Measurements from ENCODE around the gene TENM4.
A peak's percentile ranks its signal among the peaks of the same experiment; 100 is the strongest.
"Not testable (repeated sequence)": the region's sequence is repeated elsewhere in the genome, so short reads cannot be mapped to it uniquely, and the experiment has no call there.

Gene TENM4

DNA sequence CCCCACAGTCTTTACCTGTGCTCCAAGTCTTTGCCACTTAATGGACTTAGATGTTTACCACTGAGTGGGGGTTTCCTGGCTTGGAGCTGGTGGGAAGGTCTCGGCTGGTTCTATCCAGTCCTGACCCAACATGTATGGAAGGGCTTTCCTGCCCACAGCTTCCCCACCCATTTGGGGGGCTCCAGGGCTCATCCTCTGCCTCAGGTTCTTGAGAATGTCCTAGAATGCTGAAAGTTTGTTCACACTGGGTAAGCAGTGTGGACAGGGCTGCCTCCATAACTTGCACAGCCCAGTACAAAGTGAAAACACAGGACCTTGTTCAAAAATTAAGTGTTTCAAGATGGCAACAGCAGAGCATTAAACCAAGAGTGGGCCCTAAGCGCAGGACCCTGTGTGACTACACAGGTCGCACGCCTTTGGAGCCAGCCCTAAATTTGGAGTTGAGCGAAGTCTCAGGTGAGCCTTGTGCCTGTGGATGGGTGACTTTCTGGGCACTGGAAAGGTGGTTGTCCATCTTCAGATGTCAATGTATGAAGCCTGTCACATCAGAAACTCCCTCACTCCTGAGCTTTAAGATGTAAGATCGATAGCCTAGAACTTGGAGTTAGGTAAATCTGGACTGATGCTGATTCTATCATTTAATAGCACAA is 793.4 kb downstream of the TENM4 start:
- Mint-ChIP-seq H3K9me3 (no peaks in the 10 kb centered on the region), H3K27ac (ENCODE audit: low read depth) (no peak overlapping the region)

DNA sequence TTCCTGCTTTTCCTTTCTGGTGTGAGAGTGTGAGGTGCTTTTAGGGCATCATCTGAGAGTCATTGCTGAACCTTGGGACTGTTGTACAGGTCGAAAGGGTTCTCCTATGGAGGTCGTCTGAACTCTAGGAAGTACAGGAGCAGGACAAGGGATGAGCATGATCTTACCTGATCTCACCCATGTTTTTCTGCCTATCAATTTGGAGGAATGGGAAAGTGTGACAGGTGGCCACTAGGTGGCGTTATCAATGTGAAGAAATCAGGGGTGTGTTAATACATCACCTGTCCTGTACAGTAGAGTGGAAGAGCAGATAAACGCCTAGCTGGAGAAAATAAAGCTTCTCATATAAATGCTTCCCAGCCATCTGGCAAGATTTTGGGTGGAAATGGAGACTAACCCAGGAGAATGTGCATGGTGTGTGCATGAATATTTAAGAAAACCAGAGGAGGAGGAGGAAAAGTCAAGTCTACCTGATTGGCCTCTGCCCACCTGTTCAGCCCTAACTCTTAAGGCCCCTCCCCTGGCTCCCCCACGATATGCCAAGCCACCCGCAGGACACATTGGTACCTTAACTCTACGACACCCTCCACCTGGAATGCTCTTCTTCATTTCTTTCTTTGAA is 794.2 kb downstream of the TENM4 start:
- peak; percentile 14 to 24 for DNase-seq (ENCODE audit: low spot score in 2 of 2)
- no peak overlapping the region for H3K27ac Mint-ChIP-seq (ENCODE audit: low read depth)
- H3K4me1 Mint-ChIP-seq, result peaks cover 9% of the 10 kb centered on the region
- no peak overlapping the region for H3K4me3 Mint-ChIP-seq
- no peaks in the 10 kb centered on the region for H3K36me3 Mint-ChIP-seq (ENCODE audit: insufficient read depth)
- ATAC-seq (replicated peaks; ENCODE audit: extremely low read depth, poor library complexity, severe bottlenecking), result no peak
- H3K9me3 Mint-ChIP-seq, result no peaks in the 10 kb centered on the region
- peaks cover 45% of the 10 kb centered on the region for H3K27me3 Mint-ChIP-seq

More for the DNA sequence above, 793.4 kb downstream of the TENM4 start:
- peak in 1 of 2 donors; percentile 4 for DNase-seq (ENCODE audit: low spot score in 2 of 2)
- H3K4me1 Mint-ChIP-seq, result peaks cover 9% of the 10 kb centered on the region
- H3K4me3 Mint-ChIP-seq, result no peak overlapping the region
- H3K36me3 Mint-ChIP-seq (ENCODE audit: insufficient read depth), result no peaks in the 10 kb centered on the region
- no peak for ATAC-seq (replicated peaks; ENCODE audit: extremely low read depth, poor library complexity, severe bottlenecking)
- peaks cover 53% of the 10 kb centered on the region for H3K27me3 Mint-ChIP-seq

DNA sequence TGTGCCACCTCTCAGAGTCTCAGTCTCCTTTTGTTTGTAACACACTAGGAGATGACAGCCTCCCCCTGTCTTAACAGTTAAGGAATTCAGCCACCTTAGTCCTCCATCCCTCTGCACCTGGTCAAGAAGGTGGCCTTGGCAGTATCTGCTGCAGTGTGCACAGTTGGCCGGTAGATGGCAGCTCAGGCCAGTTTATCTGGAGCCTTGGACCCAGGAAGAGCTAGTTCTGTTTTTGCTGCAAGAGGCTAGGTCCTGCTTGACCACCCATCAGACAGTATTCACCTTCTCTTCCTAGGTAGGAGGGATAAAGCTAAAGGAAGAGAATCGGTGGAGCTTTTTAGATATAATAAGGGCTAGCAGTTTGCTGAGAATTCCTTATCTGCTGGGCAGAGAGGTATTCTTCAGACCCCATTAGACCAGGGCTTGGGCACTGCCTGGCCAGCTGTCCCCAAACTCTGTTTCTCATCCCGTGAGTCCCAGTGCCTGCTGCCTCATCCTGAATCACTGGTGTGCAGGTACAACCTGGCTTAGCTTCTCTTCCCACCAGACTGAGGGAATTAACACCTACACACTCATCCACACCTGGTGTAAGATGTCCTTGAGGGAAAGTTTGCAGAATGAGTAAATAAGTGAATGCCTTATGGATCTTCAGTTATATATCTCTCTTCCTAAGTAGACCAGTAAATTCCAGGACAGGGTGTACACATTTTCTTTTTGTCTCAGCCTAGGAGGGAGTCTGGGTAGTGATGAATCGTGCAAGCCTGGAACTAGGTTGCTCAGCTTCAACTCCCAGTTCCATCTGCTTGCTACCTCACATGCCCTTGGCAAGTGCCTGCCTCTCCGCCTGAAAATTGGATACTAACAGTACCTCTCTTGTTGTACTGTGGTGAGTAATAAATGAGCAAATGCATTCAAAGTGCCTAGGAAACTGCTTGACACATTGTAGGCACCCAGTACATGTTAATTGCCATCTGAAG is 795.3 kb downstream of the TENM4 start:
- H3K4me3 Mint-ChIP-seq, result peak overlapping the region; percentile 12
- ATAC-seq (replicated peaks; ENCODE audit: extremely low read depth, poor library complexity, severe bottlenecking) (no peak), DNase-seq (ENCODE audit: low spot score in 2 of 2) (peak in 1 of 2 donors; percentile 40)
- no peak overlapping the region for H3K27ac Mint-ChIP-seq (ENCODE audit: low read depth)
- peaks cover 9% of the 10 kb centered on the region for H3K4me1 Mint-ChIP-seq
- peaks cover 34% of the 10 kb centered on the region for H3K27me3 Mint-ChIP-seq
- no peaks in the 10 kb centered on the region for H3K9me3 Mint-ChIP-seq
- no peaks in the 10 kb centered on the region for H3K36me3 Mint-ChIP-seq (ENCODE audit: insufficient read depth)

DNA sequence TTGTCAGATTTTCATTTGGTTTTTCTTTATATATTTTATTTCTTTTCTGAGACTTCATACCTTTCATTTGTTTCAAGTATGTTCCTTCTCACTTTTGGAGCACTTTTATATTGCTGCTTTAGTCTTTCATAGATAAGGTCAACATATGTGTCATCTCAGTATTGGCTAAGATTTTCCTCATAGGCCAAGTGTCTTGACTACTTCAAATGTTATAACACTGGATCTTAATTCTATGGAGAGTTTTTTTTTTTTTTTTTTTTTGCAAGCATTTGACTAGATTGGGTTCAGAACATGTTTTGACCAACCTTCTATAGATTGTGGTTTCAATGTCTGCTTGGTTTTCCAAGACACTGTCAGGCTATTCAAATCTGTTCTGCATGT is 797.2 kb downstream of the TENM4 start:
- H3K27ac Mint-ChIP-seq (ENCODE audit: low read depth), result no peak overlapping the region
- ATAC-seq (replicated peaks; ENCODE audit: extremely low read depth, poor library complexity, severe bottlenecking), result no peak
- H3K4me1 Mint-ChIP-seq, result peaks cover 9% of the 10 kb centered on the region

DNA sequence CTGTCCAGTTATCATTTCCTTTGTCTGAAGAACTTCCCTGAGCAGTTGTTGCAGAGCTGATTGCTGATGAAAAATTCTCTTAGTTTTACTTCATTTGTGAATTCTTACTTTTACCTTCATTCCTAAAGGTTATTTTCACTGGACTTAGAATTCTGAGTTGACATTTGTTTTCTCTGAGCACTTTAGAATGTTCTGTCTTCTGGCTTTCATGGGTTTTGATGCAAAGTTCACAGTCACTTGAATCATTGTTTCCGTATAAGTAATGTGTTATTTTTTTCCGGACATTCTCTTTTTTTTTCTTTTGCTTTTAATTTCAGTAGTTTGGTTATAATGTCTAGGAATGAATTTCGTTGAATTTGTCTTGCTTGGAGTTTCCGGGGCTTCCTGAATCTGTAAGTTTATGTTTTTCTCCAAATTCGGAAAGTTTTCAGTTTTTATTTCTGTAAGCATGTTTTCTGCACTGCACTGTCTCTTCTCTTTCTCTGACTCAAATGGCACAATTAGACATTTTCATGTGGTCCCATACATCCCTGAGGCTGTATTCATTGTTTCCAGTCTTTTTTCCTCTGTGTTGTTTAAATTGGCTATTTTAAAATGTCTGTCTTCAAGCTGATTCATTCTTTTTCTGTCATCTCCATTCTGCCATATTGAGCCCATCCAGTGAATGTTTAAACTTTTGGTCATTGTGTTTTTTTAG is 797.7 kb downstream of the TENM4 start:
- peaks cover 9% of the 10 kb centered on the region for H3K4me1 Mint-ChIP-seq

More for the DNA sequence above, 797.2 kb downstream of the TENM4 start:
- no peak overlapping the region for H3K4me3 Mint-ChIP-seq
- H3K36me3 Mint-ChIP-seq (ENCODE audit: insufficient read depth), result no peaks in the 10 kb centered on the region
- DNase-seq (ENCODE audit: low spot score in 2 of 2), result no peak
- H3K9me3 Mint-ChIP-seq, result no peaks in the 10 kb centered on the region
- H3K27me3 Mint-ChIP-seq, result peaks cover 15% of the 10 kb centered on the region

DNA sequence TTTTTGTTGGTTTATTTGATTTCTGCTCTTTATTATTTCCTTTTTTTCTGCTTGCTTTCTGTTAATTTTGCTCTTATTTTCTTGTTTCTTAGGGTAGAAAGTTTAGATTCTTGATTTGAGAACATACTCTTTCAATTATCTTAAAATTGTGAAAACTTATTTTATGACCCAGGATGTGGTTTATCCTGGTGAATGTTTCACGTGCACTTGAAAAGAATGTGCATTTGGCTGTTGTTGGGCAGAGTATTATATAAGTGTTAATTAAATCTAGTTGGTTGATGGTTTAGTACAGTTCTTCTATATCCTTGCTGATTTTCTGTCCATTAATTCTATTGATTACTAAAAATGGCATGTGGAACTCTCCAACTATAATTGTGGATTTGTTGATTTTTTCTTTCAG is 799.3 kb downstream of the TENM4 start:
- Mint-ChIP-seq H3K27ac (ENCODE audit: low read depth) (no peak overlapping the region), H3K4me3 (no peak overlapping the region), H3K27me3 (peaks cover 7% of the 10 kb centered on the region), H3K9me3 (no peaks in the 10 kb centered on the region), H3K4me1 (peaks cover 9% of the 10 kb centered on the region), H3K36me3 (ENCODE audit: insufficient read depth) (no peaks in the 10 kb centered on the region)
- ATAC-seq (replicated peaks; ENCODE audit: extremely low read depth, poor library complexity, severe bottlenecking), result no peak
- DNase-seq (ENCODE audit: low spot score in 2 of 2), result no peak

More for the DNA sequence above, 797.7 kb downstream of the TENM4 start:
- Mint-ChIP-seq H3K4me3 (no peak overlapping the region), H3K27me3 (peaks cover 13% of the 10 kb centered on the region), H3K9me3 (no peaks in the 10 kb centered on the region), H3K27ac (ENCODE audit: low read depth) (no peak overlapping the region), H3K36me3 (ENCODE audit: insufficient read depth) (no peaks in the 10 kb centered on the region)
- ATAC-seq (replicated peaks; ENCODE audit: extremely low read depth, poor library complexity, severe bottlenecking) (no peak), DNase-seq (ENCODE audit: low spot score in 2 of 2) (no peak)

DNA sequence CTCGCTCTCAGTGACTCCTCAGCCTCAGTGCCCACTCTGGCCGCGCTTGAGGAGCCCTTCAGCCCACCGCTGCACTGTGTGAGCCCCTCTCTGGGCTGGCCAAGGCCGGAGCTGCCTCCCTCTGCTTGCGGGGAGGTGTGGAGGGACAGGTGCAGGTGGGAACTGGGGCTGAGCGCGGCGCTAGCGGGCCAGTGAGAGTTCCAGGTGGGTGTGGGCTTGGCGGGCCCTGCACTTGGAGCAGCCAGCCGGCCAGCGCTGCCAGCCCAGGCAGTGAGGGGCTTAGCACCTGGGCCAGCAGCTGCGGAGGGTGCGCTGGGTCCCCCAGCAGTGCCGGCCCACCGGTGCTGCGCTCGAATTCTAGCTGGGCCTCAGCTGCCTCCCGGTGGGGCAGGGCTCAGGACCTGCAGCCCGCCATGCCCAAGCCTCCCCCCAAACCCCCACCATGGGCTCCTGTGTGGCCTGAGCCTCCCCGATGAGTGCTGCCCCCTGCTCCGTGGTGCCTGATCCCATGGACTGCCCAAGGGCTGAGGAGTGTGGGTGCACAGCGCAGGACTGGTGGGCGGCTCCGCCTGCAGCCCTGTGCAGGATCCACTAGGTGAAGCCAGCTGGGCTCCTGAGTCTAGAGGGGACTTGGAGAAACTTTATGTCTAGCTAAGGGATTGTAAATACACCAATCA is 802.0 kb downstream of the TENM4 start:
- peaks cover 6% of the 10 kb centered on the region for H3K9me3 Mint-ChIP-seq
- DNase-seq (ENCODE audit: low spot score in 2 of 2), result no peak
- no peak overlapping the region for H3K27ac Mint-ChIP-seq (ENCODE audit: low read depth)
- no peak overlapping the region for H3K4me3 Mint-ChIP-seq
- H3K27me3 Mint-ChIP-seq, result peaks cover 18% of the 10 kb centered on the region
- H3K36me3 Mint-ChIP-seq (ENCODE audit: insufficient read depth), result peaks cover 3% of the 10 kb centered on the region
- no peaks in the 10 kb centered on the region for H3K4me1 Mint-ChIP-seq
- ATAC-seq (replicated peaks; ENCODE audit: extremely low read depth, poor library complexity, severe bottlenecking), result no peak

DNA sequence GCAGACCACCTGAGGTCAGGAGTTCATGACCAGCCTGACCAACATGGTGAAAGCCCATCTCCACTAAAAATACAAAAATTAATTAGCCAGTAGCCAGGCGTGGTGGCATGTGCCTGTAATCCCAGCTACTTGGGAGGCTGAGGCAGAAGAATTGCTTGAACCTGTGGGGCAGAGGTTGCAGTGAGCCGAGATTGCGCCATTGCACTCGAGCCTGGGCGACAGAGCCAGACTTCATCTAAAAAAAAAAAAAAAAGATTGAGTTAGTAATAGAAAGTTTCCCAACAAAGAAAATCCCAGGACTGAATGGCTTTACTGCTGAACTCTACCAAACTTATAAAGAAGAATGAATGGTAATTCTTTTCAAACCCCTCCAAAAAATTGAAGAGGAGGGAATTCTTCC is 803.3 kb downstream of the TENM4 start:
- not testable (repeated sequence) for H3K36me3 Mint-ChIP-seq (ENCODE audit: insufficient read depth); ATAC-seq (replicated peaks; ENCODE audit: extremely low read depth, poor library complexity, severe bottlenecking); H3K4me3 Mint-ChIP-seq; H3K27ac Mint-ChIP-seq (ENCODE audit: low read depth); H3K9me3 Mint-ChIP-seq; H3K4me1 Mint-ChIP-seq; DNase-seq (ENCODE audit: low spot score in 2 of 2)
- peaks cover 29% of the 10 kb centered on the region for H3K27me3 Mint-ChIP-seq

DNA sequence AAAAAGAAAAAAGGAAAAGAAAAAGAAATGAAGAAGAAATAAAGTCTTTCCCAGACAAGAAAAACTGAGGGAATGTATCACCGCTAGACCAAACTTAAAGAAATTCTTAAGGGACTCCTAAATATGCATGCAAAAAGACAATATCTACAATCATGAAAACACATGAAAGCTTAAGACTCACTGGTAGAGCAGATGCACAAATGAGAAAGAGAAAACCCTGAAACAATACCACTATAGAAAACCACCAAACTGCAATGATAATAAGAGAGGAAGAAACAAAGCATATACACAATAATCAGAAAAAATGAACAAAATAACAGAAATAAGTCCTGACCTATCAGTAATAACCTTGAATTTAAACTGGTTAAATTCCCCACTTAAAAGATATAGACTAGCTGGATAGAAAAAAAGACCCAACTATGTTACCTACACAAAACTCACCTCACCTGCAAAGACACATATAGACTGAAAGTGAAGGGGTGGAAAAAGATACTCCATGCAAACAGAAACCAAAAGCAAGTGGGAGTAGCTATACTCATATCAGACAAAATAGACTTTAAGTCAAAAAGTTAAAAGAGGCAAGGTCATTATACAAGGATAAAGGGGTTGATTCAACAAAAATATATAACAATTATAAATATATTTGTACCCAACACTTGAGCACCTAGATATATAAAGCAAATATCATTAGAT is 804.9 kb downstream of the TENM4 start:
- Mint-ChIP-seq H3K27ac (ENCODE audit: low read depth) (no peak overlapping the region), H3K27me3 (peaks cover 38% of the 10 kb centered on the region), H3K4me3 (no peak overlapping the region), H3K4me1 (no peaks in the 10 kb centered on the region), H3K9me3 (peaks cover 7% of the 10 kb centered on the region), H3K36me3 (ENCODE audit: insufficient read depth) (peaks cover 4% of the 10 kb centered on the region)
- ATAC-seq (replicated peaks; ENCODE audit: extremely low read depth, poor library complexity, severe bottlenecking) (no peak), DNase-seq (ENCODE audit: low spot score in 2 of 2) (no peak)

DNA sequence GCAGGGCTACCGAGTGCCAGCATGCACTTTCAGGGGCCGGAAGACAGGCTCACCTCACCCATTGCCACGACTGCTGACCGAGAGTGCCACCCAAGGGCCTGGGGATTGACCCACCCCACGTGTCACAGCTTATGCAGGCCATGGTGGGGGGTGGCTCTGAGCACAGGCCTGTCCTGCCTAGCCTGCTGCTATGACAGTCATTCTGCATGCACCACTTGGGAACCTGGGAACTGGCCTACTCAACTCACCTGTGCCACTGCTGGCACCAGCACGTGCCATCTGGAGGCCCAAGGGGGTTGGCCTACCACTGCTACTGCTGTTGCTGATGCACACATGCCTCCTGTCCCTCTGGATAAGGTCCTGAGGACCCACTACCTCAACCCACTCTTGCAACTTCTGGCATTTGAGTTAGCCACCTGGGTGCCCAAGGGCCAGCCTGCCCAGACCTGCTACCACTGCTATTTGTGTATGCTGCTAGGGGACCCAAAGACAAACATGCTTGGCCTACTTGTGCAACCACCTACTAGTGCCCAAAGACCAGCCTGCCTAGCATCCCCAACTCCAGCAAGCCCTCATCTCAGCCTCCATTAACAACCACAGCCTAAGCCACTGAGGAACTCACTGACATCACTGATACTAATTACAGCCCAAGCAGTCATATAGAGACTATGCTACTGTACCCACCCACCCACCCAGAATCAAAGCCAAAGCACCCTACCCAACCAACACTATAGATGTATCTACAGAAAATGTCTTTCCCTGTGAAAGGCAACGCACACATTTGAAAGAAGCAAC is 807.1 kb downstream of the TENM4 start:
- Mint-ChIP-seq H3K27ac (ENCODE audit: low read depth) (no peak overlapping the region), H3K4me3 (no peak overlapping the region), H3K4me1 (no peaks in the 10 kb centered on the region), H3K9me3 (peaks cover 17% of the 10 kb centered on the region), H3K27me3 (peaks cover 48% of the 10 kb centered on the region), H3K36me3 (ENCODE audit: insufficient read depth) (peaks cover 4% of the 10 kb centered on the region)
- ATAC-seq (replicated peaks; ENCODE audit: extremely low read depth, poor library complexity, severe bottlenecking) (no peak), DNase-seq (ENCODE audit: low spot score in 2 of 2) (no peak)

Data from central memory CD8-positive, alpha-beta T cell (primary cell).